Gastroesophageal sphincter (tissue), 3 donors: ENCODE measurements around the gene PRR23C.

Experiments used
- CTCF ChIP-seq, 4 experiments: fragments of 200-600 bp in 2 of 4; fragments of 450-650 bp in 2 of 4; sonication (generic) in 1 of 4; IDR thresholded peaks; one replicate each; pipeline ENCODE4 v1.5.1; 2017 to 2019; ENCODE audit warnings: antibody characterized with exemption in 4 of 4, mild to moderate bottlenecking in 2 of 4, moderate library complexity in 2 of 4
- POLR2A ChIP-seq, 2 donors: fragments of 450-650 bp; IDR thresholded peaks; one replicate each; pipeline ENCODE4 v1.6.1; 2017; ENCODE audit warnings: antibody characterized with exemption in 2 of 2, mild to moderate bottlenecking in 2 of 2, moderate library complexity in 1 of 2

GRCh38 chr3:139088462-139089324 lies 44.0 kb upstream of the PRR23C start:
- TF ChIP-seq POLR2A (IDR thresholded peaks at IDR 0.05) = no peak
- TF ChIP-seq CTCF (IDR thresholded peaks at IDR 0.05) = no peak
